Neural crest cell (in vitro differentiated cells): ENCODE data around the gene ARHGAP26. TPM values are rescaled to one million over a fixed set of nuclear protein-coding genes. Genes with fewer than 3 reads are reported as not detected.
A peak's percentile ranks its signal among the peaks of the same experiment; 100 is the strongest.

Source experiments
- DNase-seq: peaks from one replicate; pipeline ENCODE4 v3.0.0; 2021; ENCODE audit warnings: low read depth, mixed read lengths, low spot score
- H3K27ac Mint-ChIP-seq: one replicate; pipeline ENCODE4 v1.8.0; 2021; ENCODE audit warnings: mild to moderate bottlenecking, mixed read lengths; ENCODE audit not compliant: unreplicated experiment
- H3K27me3 Mint-ChIP-seq: 2 replicates; pipeline ENCODE4 v1.8.0; 2021; ENCODE audit warnings: low read depth, mild to moderate bottlenecking, mixed read lengths
- H3K36me3 Mint-ChIP-seq: 2 replicates; pipeline ENCODE4 v1.8.0; 2021; ENCODE audit warnings: low read depth, mild to moderate bottlenecking, mixed read lengths
- H3K4me1 Mint-ChIP-seq: 2 replicates; pipeline ENCODE4 v1.8.0; 2021; ENCODE audit warnings: mixed read lengths
- H3K4me3 Mint-ChIP-seq: one replicate; pipeline ENCODE4 v1.8.0; 2021; ENCODE audit warnings: mild to moderate bottlenecking, mixed read lengths
- H3K9me3 Mint-ChIP-seq: 2 replicates; pipeline ENCODE4 v1.8.0; 2021; ENCODE audit warnings: mixed read lengths
- CTCF ChIP-seq: fragments of 200-600 bp; sonication (generic); conservative IDR thresholded peaks from 2 replicates; pipeline ENCODE4 v1.5.0; 2021; ENCODE audit warnings: antibody characterized with exemption, mild to moderate bottlenecking
- total RNA-seq: library from RNA; stranded (reverse); gene quantifications from 2 replicates; pipeline ENCODE4 v1.2.1, GENCODE V29; 2021

The ARHGAP26 gene
- total RNA-seq, 1 donor from 2014 or later, result 5.5 TPM

- no peak for DNase-seq
- Mint-ChIP-seq H3K9me3 (no peaks in the 10 kb centered on the region), H3K36me3 (no peaks in the 10 kb centered on the region), H3K4me1 (peaks cover 1% of the 10 kb centered on the region), H3K27me3 (peaks cover 2% of the 10 kb centered on the region), H3K4me3 (no peak overlapping the region), H3K27ac (no peak overlapping the region)
- no peak for TF ChIP-seq CTCF
Observed at GRCh38 chr5:143059355-143059754, 289.2 kb downstream of the ARHGAP26 start.

- Mint-ChIP-seq H3K27ac (no peak overlapping the region), H3K4me1 (peaks cover 4% of the 10 kb centered on the region)
- DNase-seq, result no peak
Observed at GRCh38 chr5:143059976-143060765, 290.0 kb downstream of the ARHGAP26 start.

GRCh38 chr5:143061161-143061945 is 291.2 kb downstream of the ARHGAP26 start:
- Mint-ChIP-seq H3K27me3 (peaks cover 2% of the 10 kb centered on the region), H3K36me3 (no peaks in the 10 kb centered on the region), H3K4me3 (no peak overlapping the region), H3K27ac (no peak overlapping the region), H3K9me3 (no peaks in the 10 kb centered on the region), H3K4me1 (peaks cover 4% of the 10 kb centered on the region)
- no peak for DNase-seq
- no peak for TF ChIP-seq CTCF

More at GRCh38 chr5:143059976-143060765, 290.0 kb downstream of the ARHGAP26 start:
- Mint-ChIP-seq H3K9me3 (no peaks in the 10 kb centered on the region), H3K36me3 (no peaks in the 10 kb centered on the region), H3K4me3 (no peak overlapping the region), H3K27me3 (peaks cover 2% of the 10 kb centered on the region)
- TF ChIP-seq CTCF, result no peak

GRCh38 chr5:143062379-143062778 is 292.2 kb downstream of the ARHGAP26 start:
- Mint-ChIP-seq H3K27me3 (peaks cover 2% of the 10 kb centered on the region), H3K4me1 (peaks cover 8% of the 10 kb centered on the region), H3K9me3 (no peaks in the 10 kb centered on the region), H3K4me3 (no peak overlapping the region), H3K27ac (no peak overlapping the region), H3K36me3 (no peaks in the 10 kb centered on the region)
- TF ChIP-seq CTCF, result no peak
- DNase-seq, result no peak

GRCh38 chr5:143063175-143063970 is 293.2 kb downstream of the ARHGAP26 start:
- Mint-ChIP-seq H3K4me3 (no peak overlapping the region), H3K9me3 (no peaks in the 10 kb centered on the region), H3K4me1 (peaks cover 10% of the 10 kb centered on the region), H3K27ac (peak overlapping the region; percentile 15), H3K27me3 (peaks cover 2% of the 10 kb centered on the region), H3K36me3 (no peaks in the 10 kb centered on the region)
- DNase-seq, result no peak
- TF ChIP-seq CTCF, result no peak
